GM21367 (cell line): ENCODE data around the gene CYTIP.

ENCODE experiments used
- ATAC-seq: cut with Tn5 transposase; IDR thresholded peaks from one replicate; pipeline ENCODE4 v1.9.1; 2021; ENCODE audit not compliant: unreplicated experiment

The CYTIP gene

DNA sequence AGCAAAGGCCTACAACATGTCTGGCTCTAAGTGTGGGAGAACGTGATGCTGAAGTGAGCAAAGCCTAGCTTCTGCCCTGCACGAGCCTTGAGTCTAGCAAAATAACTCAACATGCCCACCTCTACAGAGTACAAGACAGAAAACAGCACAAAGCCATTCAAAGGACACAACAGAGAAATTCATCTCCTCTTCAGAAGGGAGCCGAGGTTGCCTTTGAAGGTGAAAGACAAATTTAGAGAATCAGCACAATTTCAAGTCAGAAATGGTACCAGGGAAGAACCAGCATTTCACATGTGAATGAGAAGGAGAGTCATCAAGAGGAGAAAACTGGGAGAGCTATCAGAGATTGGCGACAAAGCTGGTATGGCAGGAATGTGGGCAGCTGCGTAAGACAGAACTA lies 21.7 kb upstream of the CYTIP start:
- ATAC-seq, result no peak

DNA sequence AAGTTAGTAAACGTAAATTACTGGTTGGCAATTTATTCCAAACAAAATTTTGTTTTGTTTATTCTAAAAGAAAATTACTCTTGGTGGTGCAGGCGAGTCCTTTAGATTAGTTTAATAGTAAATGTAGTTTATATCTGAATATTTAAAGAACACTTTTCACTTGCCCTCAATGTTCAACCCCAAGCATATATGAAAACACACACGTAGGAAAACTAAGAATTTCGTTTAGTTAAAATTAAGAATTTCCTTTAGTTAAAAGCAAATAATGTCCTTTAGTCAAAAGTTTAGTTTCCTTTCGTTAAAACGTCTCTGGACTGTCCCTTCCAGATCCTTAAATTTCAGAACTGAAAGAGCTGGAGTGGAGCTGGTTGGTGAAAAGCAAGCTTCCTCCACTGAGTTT lies 19.1 kb upstream of the CYTIP start:
- no peak for ATAC-seq

DNA sequence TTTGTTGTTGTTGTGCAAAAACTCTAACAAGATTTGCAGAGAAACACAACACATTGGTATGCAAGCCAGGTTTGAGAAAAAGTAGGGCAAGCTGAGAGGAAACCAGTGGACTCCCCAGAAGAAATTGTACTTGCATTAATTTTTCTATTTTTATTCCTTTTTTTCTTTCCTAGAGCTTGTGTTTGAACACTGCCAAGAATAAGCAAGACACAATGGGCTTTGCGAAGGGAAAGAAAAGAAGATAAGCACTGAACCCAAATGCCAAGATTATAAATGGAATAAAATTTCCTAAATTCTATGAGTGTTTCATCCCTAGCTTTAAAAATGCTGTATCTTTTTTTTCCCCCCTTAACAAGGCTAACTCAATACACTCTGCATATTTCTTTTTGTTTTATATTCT lies 17.0 kb upstream of the CYTIP start:
- no peak for ATAC-seq

DNA sequence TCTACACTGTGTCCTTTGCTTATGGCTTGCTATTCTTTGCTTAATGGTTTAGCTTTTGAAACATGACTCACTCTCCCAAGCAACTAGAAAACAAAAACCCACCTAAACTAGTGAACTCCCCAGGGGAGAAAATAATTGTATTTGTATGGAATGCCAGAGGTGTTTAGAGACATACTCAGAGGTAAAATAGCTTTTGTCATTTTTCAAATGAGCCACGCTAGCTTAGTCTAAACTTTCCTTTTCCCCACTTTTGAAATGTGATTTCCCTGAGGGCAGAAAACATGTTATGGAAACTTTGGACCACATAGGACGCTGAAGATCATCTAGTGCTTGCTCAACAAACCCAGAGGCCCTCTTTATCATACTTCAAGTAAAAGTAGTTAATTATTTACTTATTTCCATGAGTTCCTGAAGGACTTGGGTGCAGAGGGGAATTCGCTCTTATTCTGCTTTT lies 16.5 kb upstream of the CYTIP start:
- no peak for ATAC-seq

DNA sequence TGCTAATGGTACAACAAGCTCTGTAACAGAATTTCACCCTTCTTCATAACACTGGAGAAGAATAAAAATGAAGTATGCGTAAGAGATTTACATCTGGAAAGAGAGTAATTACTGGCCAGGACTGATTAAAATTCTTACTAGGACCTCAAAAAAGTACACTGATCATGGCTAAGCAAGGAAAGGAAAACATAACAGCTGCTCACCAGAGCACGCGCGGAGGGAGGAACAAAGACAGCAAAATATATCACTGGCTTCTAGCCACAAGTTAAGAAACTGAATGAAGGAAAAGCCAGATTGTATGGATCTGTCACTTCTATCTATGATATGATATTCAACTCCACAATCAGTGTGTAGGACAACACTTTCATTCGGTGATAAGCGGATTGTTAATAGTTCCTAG lies 15.6 kb upstream of the CYTIP start:
- no peak for ATAC-seq

GRCh38 chr2:157447741-157448140 lies 3.9 kb upstream of the CYTIP start:
- no peak for ATAC-seq

- no peak for ATAC-seq
Measured at GRCh38 chr2:157447031-157447430, 3.1 kb upstream of the CYTIP start.

- peak; percentile 32 for ATAC-seq
Measured at GRCh38 chr2:157444641-157445040, 752 bp upstream of the CYTIP start.

DNA sequence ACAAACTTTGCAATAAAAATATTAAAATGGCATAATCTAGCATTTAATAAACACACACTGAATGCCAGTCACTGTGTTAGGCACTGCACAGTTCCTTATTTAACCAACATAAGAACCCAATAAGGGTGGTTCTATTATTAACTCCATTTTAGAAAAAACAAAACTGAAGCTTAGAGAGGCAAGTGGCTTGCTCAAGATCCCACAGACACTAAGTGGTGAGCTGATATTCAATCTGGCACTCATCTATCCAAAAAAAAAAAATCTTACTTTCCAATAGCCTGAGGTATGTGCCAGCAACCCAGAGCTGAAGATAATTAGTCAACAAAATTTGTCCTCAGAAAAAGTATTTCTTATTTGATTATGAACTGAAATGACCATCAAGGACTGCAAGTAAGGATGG lies 799 bp downstream of the CYTIP start:
- no peak for ATAC-seq

- no peak for ATAC-seq
Measured at GRCh38 chr2:157442636-157443035, 1.3 kb downstream of the CYTIP start.

GRCh38 chr2:157442191-157442590 lies 1.7 kb downstream of the CYTIP start:
- no peak for ATAC-seq

DNA sequence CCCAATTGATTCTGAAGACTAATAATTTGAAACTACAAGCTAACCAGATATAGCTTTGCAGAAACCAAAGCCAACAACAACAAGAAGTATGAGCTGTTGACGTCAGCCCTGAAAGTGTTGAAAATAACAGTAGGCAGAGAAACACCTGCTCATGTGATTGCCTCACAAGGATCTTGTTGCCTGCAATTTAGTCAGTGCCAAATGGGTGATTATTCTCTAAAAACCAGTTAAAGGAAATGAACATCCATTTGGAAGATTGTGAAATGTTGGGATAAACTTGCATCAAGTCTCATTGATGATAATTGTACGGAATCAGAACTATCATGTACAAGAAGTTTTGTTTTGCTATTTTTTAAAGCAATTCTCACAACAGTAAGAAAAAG lies 2.8 kb downstream of the CYTIP start:
- peak; percentile 41 for ATAC-seq

- ATAC-seq, result no peak
Measured at GRCh38 chr2:157440404-157441071, 3.4 kb downstream of the CYTIP start.

- ATAC-seq, result peak; percentile 30
Measured at GRCh38 chr2:157439824-157440186, 4.1 kb downstream of the CYTIP start.

- no peak for ATAC-seq
Measured at GRCh38 chr2:157438863-157439823, 4.7 kb downstream of the CYTIP start.

GRCh38 chr2:157433394-157433793 lies 10.5 kb downstream of the CYTIP start:
- no peak for ATAC-seq

DNA sequence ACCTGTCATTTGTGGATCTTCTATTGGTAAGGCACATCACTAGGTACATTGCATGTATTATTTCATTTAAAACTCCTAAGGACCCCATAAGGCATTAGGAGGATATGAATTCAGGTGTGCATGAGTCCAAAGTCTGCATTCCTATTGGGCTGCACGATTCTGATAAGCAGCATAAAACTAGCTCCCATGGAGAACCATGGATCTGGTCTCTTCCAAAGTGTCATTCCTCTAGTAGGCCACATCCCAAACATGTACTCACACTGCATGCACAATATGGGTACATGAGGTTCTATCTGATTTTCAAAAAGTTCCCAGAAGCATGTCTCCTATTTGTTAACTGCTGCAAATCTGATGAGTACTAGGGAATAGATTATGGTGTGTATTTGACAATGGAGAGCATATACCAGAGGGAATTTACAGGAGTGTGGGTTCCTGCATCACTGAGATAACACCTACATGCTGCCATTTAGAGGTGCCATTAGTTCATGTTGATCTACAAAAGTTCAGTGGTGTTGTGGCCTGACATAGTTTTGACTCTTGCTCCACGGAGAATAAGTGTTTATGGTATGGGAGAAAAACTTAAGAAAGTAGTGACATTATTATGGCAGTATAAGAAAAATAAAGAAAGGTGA lies 11.3 kb downstream of the CYTIP start:
- no peak for ATAC-seq

- ATAC-seq, result no peak
Measured at GRCh38 chr2:157431176-157431575, 12.7 kb downstream of the CYTIP start.

GRCh38 chr2:157428500-157429175 lies 15.3 kb downstream of the CYTIP start:
- ATAC-seq, result no peak

GRCh38 chr2:157427922-157428303 lies 16.0 kb downstream of the CYTIP start:
- ATAC-seq, result no peak
